Measurements from ENCODE around the gene RNU5B-1. TPM values are rescaled to one million over a fixed set of nuclear protein-coding genes. Genes with fewer than 3 reads are reported as not detected.

Gene RNU5B-1
- polyA plus RNA-seq, 1 donor, result not detected

GRCh38 chr15:65306551-65306950 lies 2.1 kb downstream of the RNU5B-1 start:
- Histone ChIP-seq H3K27ac (ENCODE audit: low read length) (no peak overlapping the region), H3K4me1 (ENCODE audit: control insufficient read depth, insufficient read depth, low read length) (peaks cover 11% of the 10 kb centered on the region), H3K4me3 (ENCODE audit: low read length) (no peak overlapping the region), H3K27me3 (ENCODE audit: control insufficient read depth, insufficient read depth, low read length) (no peaks in the 10 kb centered on the region), H3K36me3 (ENCODE audit: control insufficient read depth, insufficient read depth, low read length) (no peaks in the 10 kb centered on the region), H3K9me3 (ENCODE audit: control insufficient read depth, low read depth, low read length) (no peaks in the 10 kb centered on the region)
- no peak for DNase-seq

GRCh38 chr15:65307978-65308377 lies 3.5 kb downstream of the RNU5B-1 start:
- Histone ChIP-seq H3K4me1 (ENCODE audit: control insufficient read depth, insufficient read depth, low read length) (peaks cover 11% of the 10 kb centered on the region), H3K4me3 (ENCODE audit: low read length) (no peak overlapping the region), H3K27me3 (ENCODE audit: control insufficient read depth, insufficient read depth, low read length) (peaks cover 2% of the 10 kb centered on the region), H3K27ac (ENCODE audit: low read length) (no peak overlapping the region), H3K9me3 (ENCODE audit: control insufficient read depth, low read depth, low read length) (no peaks in the 10 kb centered on the region), H3K36me3 (ENCODE audit: control insufficient read depth, insufficient read depth, low read length) (no peaks in the 10 kb centered on the region)
- DNase-seq, result no peak
- WGBS (ENCODE audit: insufficient coverage, low lambda C conversion rate), result no CpG with 5 or more reads among the region's 6 CpGs

GRCh38 chr15:65309882-65310418 lies 5.5 kb downstream of the RNU5B-1 start:
- Histone ChIP-seq H3K4me3 (ENCODE audit: low read length) (no peak overlapping the region), H3K9me3 (ENCODE audit: control insufficient read depth, low read depth, low read length) (no peaks in the 10 kb centered on the region), H3K27ac (ENCODE audit: low read length) (no peak overlapping the region), H3K36me3 (ENCODE audit: control insufficient read depth, insufficient read depth, low read length) (no peaks in the 10 kb centered on the region), H3K27me3 (ENCODE audit: control insufficient read depth, insufficient read depth, low read length) (peaks cover 2% of the 10 kb centered on the region), H3K4me1 (ENCODE audit: control insufficient read depth, insufficient read depth, low read length) (peaks cover 7% of the 10 kb centered on the region)
- DNase-seq, result no peak
- WGBS (ENCODE audit: insufficient coverage, low lambda C conversion rate), result no CpG with 5 or more reads among the region's 12 CpGs

GRCh38 chr15:65310431-65311137 lies 6.1 kb downstream of the RNU5B-1 start:
- Histone ChIP-seq H3K27ac (ENCODE audit: low read length) (no peak overlapping the region), H3K4me3 (ENCODE audit: low read length) (no peak overlapping the region), H3K36me3 (ENCODE audit: control insufficient read depth, insufficient read depth, low read length) (no peaks in the 10 kb centered on the region), H3K27me3 (ENCODE audit: control insufficient read depth, insufficient read depth, low read length) (peaks cover 2% of the 10 kb centered on the region), H3K4me1 (ENCODE audit: control insufficient read depth, insufficient read depth, low read length) (peaks cover 3% of the 10 kb centered on the region), H3K9me3 (ENCODE audit: control insufficient read depth, low read depth, low read length) (no peaks in the 10 kb centered on the region)
- no CpG with 5 or more reads among the region's 10 CpGs for WGBS (ENCODE audit: insufficient coverage, low lambda C conversion rate)
- DNase-seq, result no peak

- H3K4me3 ChIP-seq (ENCODE audit: low read length), result no peak overlapping the region
- H3K27me3 ChIP-seq (ENCODE audit: control insufficient read depth, insufficient read depth, low read length), result peaks cover 2% of the 10 kb centered on the region
- H3K9me3 ChIP-seq (ENCODE audit: control insufficient read depth, low read depth, low read length), result no peaks in the 10 kb centered on the region
- H3K27ac ChIP-seq (ENCODE audit: low read length), result no peak overlapping the region
- no peaks in the 10 kb centered on the region for H3K4me1 ChIP-seq (ENCODE audit: control insufficient read depth, insufficient read depth, low read length)
- no peak for DNase-seq
- no CpG with 5 or more reads among the region's 3 CpGs for WGBS (ENCODE audit: insufficient coverage, low lambda C conversion rate)
- no peaks in the 10 kb centered on the region for H3K36me3 ChIP-seq (ENCODE audit: control insufficient read depth, insufficient read depth, low read length)
Observed at GRCh38 chr15:65311760-65312159, 7.3 kb downstream of the RNU5B-1 start.

- DNase-seq, result peak in 1 of 2 donors; percentile 35
Observed at GRCh38 chr15:65312400-65312916, 8.0 kb downstream of the RNU5B-1 start.

GRCh38 chr15:65318870-65319356 lies 14.4 kb downstream of the RNU5B-1 start:
- no peaks in the 10 kb centered on the region for H3K27me3 ChIP-seq (ENCODE audit: control insufficient read depth, insufficient read depth, low read length)
- DNase-seq, result peak; percentile 73 to 76
- H3K36me3 ChIP-seq (ENCODE audit: control insufficient read depth, insufficient read depth, low read length), result no peaks in the 10 kb centered on the region
- no peak overlapping the region for H3K4me3 ChIP-seq (ENCODE audit: low read length)
- peaks cover 6% of the 10 kb centered on the region for H3K4me1 ChIP-seq (ENCODE audit: control insufficient read depth, insufficient read depth, low read length)
- no peak overlapping the region for H3K27ac ChIP-seq (ENCODE audit: low read length)
- no CpG with 5 or more reads among the region's 5 CpGs for WGBS (ENCODE audit: insufficient coverage, low lambda C conversion rate)
- no peaks in the 10 kb centered on the region for H3K9me3 ChIP-seq (ENCODE audit: control insufficient read depth, low read depth, low read length)

More at GRCh38 chr15:65312400-65312916, 8.0 kb downstream of the RNU5B-1 start:
- no peaks in the 10 kb centered on the region for H3K9me3 ChIP-seq (ENCODE audit: control insufficient read depth, low read depth, low read length)
- no peak overlapping the region for H3K27ac ChIP-seq (ENCODE audit: low read length)
- H3K27me3 ChIP-seq (ENCODE audit: control insufficient read depth, insufficient read depth, low read length), result peaks cover 2% of the 10 kb centered on the region
- no peaks in the 10 kb centered on the region for H3K4me1 ChIP-seq (ENCODE audit: control insufficient read depth, insufficient read depth, low read length)
- no peaks in the 10 kb centered on the region for H3K36me3 ChIP-seq (ENCODE audit: control insufficient read depth, insufficient read depth, low read length)
- no peak overlapping the region for H3K4me3 ChIP-seq (ENCODE audit: low read length)
- WGBS (ENCODE audit: insufficient coverage, low lambda C conversion rate), result 39% methylated on average over 2 of the region's 11 CpGs

- peak; percentile 40 to 50 for DNase-seq
- H3K36me3 ChIP-seq (ENCODE audit: control insufficient read depth, insufficient read depth, low read length), result no peaks in the 10 kb centered on the region
- no peak overlapping the region for H3K27ac ChIP-seq (ENCODE audit: low read length)
- no peaks in the 10 kb centered on the region for H3K9me3 ChIP-seq (ENCODE audit: control insufficient read depth, low read depth, low read length)
- peaks cover 6% of the 10 kb centered on the region for H3K4me1 ChIP-seq (ENCODE audit: control insufficient read depth, insufficient read depth, low read length)
- no peak overlapping the region for H3K4me3 ChIP-seq (ENCODE audit: low read length)
- H3K27me3 ChIP-seq (ENCODE audit: control insufficient read depth, insufficient read depth, low read length), result peaks cover 2% of the 10 kb centered on the region
- no CpG with 5 or more reads among the region's 9 CpGs for WGBS (ENCODE audit: insufficient coverage, low lambda C conversion rate)
Observed at GRCh38 chr15:65323071-65323511, 18.6 kb downstream of the RNU5B-1 start.

- Histone ChIP-seq H3K9me3 (ENCODE audit: control insufficient read depth, low read depth, low read length) (no peaks in the 10 kb centered on the region), H3K4me1 (ENCODE audit: control insufficient read depth, insufficient read depth, low read length) (peaks cover 6% of the 10 kb centered on the region), H3K36me3 (ENCODE audit: control insufficient read depth, insufficient read depth, low read length) (peaks cover 2% of the 10 kb centered on the region), H3K27ac (ENCODE audit: low read length) (no peak overlapping the region), H3K4me3 (ENCODE audit: low read length) (no peak overlapping the region), H3K27me3 (ENCODE audit: control insufficient read depth, insufficient read depth, low read length) (peaks cover 2% of the 10 kb centered on the region)
- DNase-seq, result peak in 1 of 2 donors; percentile 30
- no CpG with 5 or more reads among the region's 12 CpGs for WGBS (ENCODE audit: insufficient coverage, low lambda C conversion rate)
Observed at GRCh38 chr15:65326117-65326526, 21.6 kb downstream of the RNU5B-1 start.

GRCh38 chr15:65326818-65327217 lies 22.3 kb downstream of the RNU5B-1 start:
- no CpG with 5 or more reads among the region's 2 CpGs for WGBS (ENCODE audit: insufficient coverage, low lambda C conversion rate)
- DNase-seq, result no peak
- H3K9me3 ChIP-seq (ENCODE audit: control insufficient read depth, low read depth, low read length), result no peaks in the 10 kb centered on the region
- H3K4me3 ChIP-seq (ENCODE audit: low read length), result no peak overlapping the region
- peaks cover 2% of the 10 kb centered on the region for H3K27me3 ChIP-seq (ENCODE audit: control insufficient read depth, insufficient read depth, low read length)
- H3K4me1 ChIP-seq (ENCODE audit: control insufficient read depth, insufficient read depth, low read length), result peaks cover 6% of the 10 kb centered on the region
- no peak overlapping the region for H3K27ac ChIP-seq (ENCODE audit: low read length)
- peaks cover 5% of the 10 kb centered on the region for H3K36me3 ChIP-seq (ENCODE audit: control insufficient read depth, insufficient read depth, low read length)
